ENCODE results near the gene DUSP7.

Gene DUSP7

GRCh38 chr3:52002748-52003147 lies 53.6 kb downstream of the DUSP7 start:
- no peak for TF ChIP-seq CTCF (IDR thresholded peaks at IDR 0.05; ENCODE audit: low read depth, low read length)
- no peak overlapping the region for H3K4me3 ChIP-seq (replicated peaks in 1 of 2; ENCODE audit: low read depth in 2 of 2, low read length in 2 of 2)
- no peak for DNase-seq (ENCODE audit: low read depth in 2 of 2)

- TF ChIP-seq CTCF (IDR thresholded peaks at IDR 0.05; ENCODE audit: low read depth, low read length), result peak; percentile 93
- DNase-seq (ENCODE audit: low read depth in 2 of 2), result peak; percentile 62 to 66
- no peak overlapping the region for H3K4me3 ChIP-seq (replicated peaks in 1 of 2; ENCODE audit: low read depth in 2 of 2, low read length in 2 of 2)
Measured at GRCh38 chr3:52001443-52001974, 54.9 kb downstream of the DUSP7 start.

- H3K4me3 ChIP-seq (replicated peaks in 1 of 2; ENCODE audit: low read depth in 2 of 2, low read length in 2 of 2), result no peak overlapping the region
- DNase-seq (ENCODE audit: low read depth in 2 of 2), result no peak
- TF ChIP-seq CTCF (IDR thresholded peaks at IDR 0.05; ENCODE audit: low read depth, low read length), result no peak
Measured at GRCh38 chr3:51999846-52000245, 56.5 kb downstream of the DUSP7 start.
